ENCODE data around the gene AURKAIP1. TPM values are rescaled to one million over a fixed set of nuclear protein-coding genes. Genes with fewer than 3 reads are reported as not detected.

Gene AURKAIP1
- total and polyA plus RNA-seq, 4 donors: 38.4 to 175 (median 97.7) TPM

DNA sequence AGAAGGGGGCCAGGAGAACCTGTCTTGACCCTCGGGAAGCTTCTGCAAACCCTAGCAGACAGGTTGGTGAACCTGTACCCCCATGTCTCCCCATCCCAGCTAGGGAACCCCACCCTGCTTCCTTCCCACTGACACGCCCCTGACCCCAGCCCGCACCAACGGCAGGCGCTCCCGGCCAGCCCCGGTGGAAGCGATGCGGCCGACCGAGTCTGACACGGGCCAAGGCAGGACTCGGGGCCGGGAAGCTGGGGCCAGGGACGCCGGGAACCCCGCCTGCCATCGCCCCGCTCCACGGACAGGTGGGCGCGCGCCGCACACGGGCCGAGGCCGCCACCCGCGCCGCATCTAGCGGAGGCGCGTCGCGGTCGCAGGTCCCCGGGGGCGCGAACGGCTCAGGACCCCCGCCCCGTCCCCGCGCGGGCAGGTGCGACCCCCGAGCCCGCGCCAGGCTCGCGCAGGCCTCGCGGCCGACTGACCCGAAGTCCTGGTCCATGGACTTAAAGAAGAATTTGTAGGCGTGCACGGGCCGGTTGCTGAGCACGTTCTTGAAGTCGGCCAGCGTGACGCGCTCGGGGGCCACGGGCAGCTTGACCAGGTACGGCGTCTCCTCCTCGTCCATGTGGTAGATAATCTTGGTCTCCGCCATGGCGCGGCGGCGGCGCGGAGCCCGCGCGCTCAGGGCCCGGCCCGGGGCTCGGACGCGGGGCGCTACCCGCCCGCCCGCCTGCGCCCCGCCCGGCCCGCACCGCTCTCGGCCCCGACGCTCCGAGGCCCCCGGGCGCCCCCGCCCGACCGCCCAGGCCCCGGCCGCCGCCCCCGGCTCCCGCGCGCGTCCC is 26.4 kb downstream of the AURKAIP1 start:
- TF ChIP-seq RAD21 (IDR thresholded peaks at IDR 0.05) (no peak), SP1 (IDR thresholded peaks at IDR 0.05) (no peak), RXRA (IDR thresholded peaks at IDR 0.05) (no peak), NR2F2 (IDR thresholded peaks at IDR 0.05) (no peak), YY1 (IDR thresholded peaks at IDR 0.05) (no peak), GABPA (IDR thresholded peaks at IDR 0.05 in 1 of 2, conservative IDR thresholded peaks at IDR 0.05 in 1 of 2) (no peak)
- TF ChIP-seq, protein P1, sequence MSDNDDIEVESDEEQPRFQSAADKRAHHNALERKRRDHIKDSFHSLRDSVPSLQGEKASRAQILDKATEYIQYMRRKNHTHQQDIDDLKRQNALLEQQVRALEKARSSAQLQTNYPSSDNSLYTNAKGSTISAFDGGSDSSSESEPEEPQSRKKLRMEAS (IDR thresholded peaks at IDR 0.05): no peak
- TF ChIP-seq, protein P2, sequence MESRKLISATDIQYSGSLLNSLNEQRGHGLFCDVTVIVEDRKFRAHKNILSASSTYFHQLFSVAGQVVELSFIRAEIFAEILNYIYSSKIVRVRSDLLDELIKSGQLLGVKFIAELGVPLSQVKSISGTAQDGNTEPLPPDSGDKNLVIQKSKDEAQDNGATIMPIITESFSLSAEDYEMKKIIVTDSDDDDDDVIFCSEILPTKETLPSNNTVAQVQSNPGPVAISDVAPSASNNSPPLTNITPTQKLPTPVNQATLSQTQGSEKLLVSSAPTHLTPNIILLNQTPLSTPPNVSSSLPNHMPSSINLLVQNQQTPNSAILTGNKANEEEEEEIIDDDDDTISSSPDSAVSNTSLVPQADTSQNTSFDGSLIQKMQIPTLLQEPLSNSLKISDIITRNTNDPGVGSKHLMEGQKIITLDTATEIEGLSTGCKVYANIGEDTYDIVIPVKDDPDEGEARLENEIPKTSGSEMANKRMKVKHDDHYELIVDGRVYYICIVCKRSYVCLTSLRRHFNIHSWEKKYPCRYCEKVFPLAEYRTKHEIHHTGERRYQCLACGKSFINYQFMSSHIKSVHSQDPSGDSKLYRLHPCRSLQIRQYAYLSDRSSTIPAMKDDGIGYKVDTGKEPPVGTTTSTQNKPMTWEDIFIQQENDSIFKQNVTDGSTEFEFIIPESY (IDR thresholded peaks at IDR 0.05): no peak
- TF ChIP-seq, protein P3, sequence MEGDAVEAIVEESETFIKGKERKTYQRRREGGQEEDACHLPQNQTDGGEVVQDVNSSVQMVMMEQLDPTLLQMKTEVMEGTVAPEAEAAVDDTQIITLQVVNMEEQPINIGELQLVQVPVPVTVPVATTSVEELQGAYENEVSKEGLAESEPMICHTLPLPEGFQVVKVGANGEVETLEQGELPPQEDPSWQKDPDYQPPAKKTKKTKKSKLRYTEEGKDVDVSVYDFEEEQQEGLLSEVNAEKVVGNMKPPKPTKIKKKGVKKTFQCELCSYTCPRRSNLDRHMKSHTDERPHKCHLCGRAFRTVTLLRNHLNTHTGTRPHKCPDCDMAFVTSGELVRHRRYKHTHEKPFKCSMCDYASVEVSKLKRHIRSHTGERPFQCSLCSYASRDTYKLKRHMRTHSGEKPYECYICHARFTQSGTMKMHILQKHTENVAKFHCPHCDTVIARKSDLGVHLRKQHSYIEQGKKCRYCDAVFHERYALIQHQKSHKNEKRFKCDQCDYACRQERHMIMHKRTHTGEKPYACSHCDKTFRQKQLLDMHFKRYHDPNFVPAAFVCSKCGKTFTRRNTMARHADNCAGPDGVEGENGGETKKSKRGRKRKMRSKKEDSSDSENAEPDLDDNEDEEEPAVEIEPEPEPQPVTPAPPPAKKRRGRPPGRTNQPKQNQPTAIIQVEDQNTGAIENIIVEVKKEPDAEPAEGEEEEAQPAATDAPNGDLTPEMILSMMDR (IDR thresholded peaks at IDR 0.05; ENCODE audit: low read depth, low read length, missing input control): no peak
- Histone ChIP-seq H3K9ac (ENCODE audit: low read depth in 1 of 2, low read length in 2 of 2) (peak overlapping the region; percentile 74 to 75), H3K9me3 (ENCODE audit: control insufficient read depth in 4 of 4, low read length in 3 of 4) (no peaks in the 10 kb centered on the region), H3K4me1 (ENCODE audit: control insufficient read depth in 4 of 4, insufficient read depth in 4 of 4, low read length in 3 of 4) (peaks cover 34 to 65% (median 49%) of the 10 kb centered on the region in 4 donors), H3K27ac (ENCODE audit: low read depth in 1 of 2, low read length in 2 of 2) (peak overlapping the region; percentile 64 to 87), H3K4me3 (ENCODE audit: low read depth in 1 of 3, low read length in 3 of 3) (peak overlapping the region; percentile 39 to 94 (median 79)), H3K27me3 (ENCODE audit: control insufficient read depth in 4 of 4, insufficient read depth in 4 of 4, low read length in 3 of 4) (peaks cover 0 to 2% (median 0%) of the 10 kb centered on the region in 4 donors), H3K36me3 (ENCODE audit: control insufficient read depth in 4 of 4, insufficient read depth in 3 of 4, low read depth in 1 of 4, low read length in 3 of 4) (no peaks in the 10 kb centered on the region)
- WGBS: under 1% methylated on average over 109 of the region's 109 CpGs
- no peak for DNase-seq (ENCODE audit: low spot score)

DNA sequence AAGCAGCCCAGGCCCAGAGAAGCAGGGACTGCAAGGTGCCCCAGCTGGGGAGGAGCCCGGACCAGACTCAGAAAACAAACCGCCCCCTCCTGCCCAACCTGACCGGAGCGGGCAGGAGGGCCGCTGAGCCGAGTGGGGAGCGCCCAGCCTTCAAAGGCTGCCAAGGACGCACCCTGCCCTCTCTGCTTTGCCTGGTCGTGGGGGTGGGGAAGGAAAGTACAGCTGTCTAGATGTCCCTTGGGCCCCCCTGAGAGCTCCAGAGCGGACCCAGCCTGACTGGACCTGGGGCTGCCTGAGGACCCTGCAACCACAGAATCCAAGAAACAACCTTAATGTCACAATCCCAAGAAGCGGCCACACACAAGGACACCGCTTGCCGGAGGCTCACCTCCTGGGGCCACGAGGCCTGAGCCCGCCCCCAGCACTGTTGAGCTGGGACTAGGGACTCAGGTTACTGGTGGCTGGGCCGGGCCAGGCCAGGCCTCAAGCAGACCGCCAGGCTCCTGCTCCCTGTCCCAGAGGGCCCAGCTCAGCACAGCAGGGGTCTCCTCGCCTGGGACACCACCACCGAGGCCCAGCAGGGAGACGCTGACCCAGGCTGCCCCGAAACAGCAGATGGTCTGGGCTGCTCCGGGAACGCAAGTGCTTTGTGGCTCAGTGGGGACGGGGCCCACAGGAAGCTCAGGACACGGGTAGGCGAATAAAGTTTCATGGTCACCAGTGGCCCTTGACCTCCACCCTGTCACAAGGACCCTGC is 27.2 kb downstream of the AURKAIP1 start:
- H3K9me3 ChIP-seq (ENCODE audit: control insufficient read depth in 4 of 4, low read length in 3 of 4): no peaks in the 10 kb centered on the region
- H3K4me1 ChIP-seq (ENCODE audit: control insufficient read depth in 4 of 4, insufficient read depth in 4 of 4, low read length in 3 of 4): peaks cover 34 to 71% (median 53%) of the 10 kb centered on the region in 4 donors
- peak overlapping the region; percentile 64 to 87 for H3K27ac ChIP-seq (ENCODE audit: low read depth in 1 of 2, low read length in 2 of 2)
- peak overlapping the region; percentile 74 to 75 for H3K9ac ChIP-seq (ENCODE audit: low read depth in 1 of 2, low read length in 2 of 2)
- TF ChIP-seq EGR1 (IDR thresholded peaks at IDR 0.05; ENCODE audit: low read depth in 2 of 2): no peak
- peak; percentile 40 to 66 for TF ChIP-seq HNF4A (conservative IDR thresholded peaks at IDR 0.05)
- TF ChIP-seq GABPA (IDR thresholded peaks at IDR 0.05 in 1 of 2, conservative IDR thresholded peaks at IDR 0.05 in 1 of 2): peak in 1 of 2 donors; percentile 43
- TF ChIP-seq, protein P1 (IDR thresholded peaks at IDR 0.05): no peak
- peak; percentile 6 for TF ChIP-seq SP1 (IDR thresholded peaks at IDR 0.05)
- peak; percentile 37 to 49 for TF ChIP-seq RXRA (IDR thresholded peaks at IDR 0.05)
- H3K4me3 ChIP-seq (ENCODE audit: low read depth in 1 of 3, low read length in 3 of 3): peak overlapping the region; percentile 39 to 94 (median 79)
- peaks cover 0 to 2% (median 0%) of the 10 kb centered on the region in 4 donors for H3K27me3 ChIP-seq (ENCODE audit: control insufficient read depth in 4 of 4, insufficient read depth in 4 of 4, low read length in 3 of 4)
- 20% methylated on average over 26 of the region's 26 CpGs for WGBS
- no peak for DNase-seq (ENCODE audit: low spot score)
- H3K36me3 ChIP-seq (ENCODE audit: control insufficient read depth in 4 of 4, insufficient read depth in 3 of 4, low read depth in 1 of 4, low read length in 3 of 4): no peaks in the 10 kb centered on the region

Data from liver (tissue), 9 donors.